ENCODE measurements around the gene ADGRE3. TPM values are rescaled to one million over a fixed set of nuclear protein-coding genes. Genes with fewer than 3 reads are reported as not detected.

ADGRE3 gene, protein sequence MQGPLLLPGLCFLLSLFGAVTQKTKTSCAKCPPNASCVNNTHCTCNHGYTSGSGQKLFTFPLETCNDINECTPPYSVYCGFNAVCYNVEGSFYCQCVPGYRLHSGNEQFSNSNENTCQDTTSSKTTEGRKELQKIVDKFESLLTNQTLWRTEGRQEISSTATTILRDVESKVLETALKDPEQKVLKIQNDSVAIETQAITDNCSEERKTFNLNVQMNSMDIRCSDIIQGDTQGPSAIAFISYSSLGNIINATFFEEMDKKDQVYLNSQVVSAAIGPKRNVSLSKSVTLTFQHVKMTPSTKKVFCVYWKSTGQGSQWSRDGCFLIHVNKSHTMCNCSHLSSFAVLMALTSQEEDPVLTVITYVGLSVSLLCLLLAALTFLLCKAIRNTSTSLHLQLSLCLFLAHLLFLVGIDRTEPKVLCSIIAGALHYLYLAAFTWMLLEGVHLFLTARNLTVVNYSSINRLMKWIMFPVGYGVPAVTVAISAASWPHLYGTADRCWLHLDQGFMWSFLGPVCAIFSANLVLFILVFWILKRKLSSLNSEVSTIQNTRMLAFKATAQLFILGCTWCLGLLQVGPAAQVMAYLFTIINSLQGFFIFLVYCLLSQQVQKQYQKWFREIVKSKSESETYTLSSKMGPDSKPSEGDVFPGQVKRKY
- 0.10 TPM for total RNA-seq

GRCh38 chr19:14674764-14675163 lies at the start of gene ADGRE3:
ADGRE3 (minus strand) TSS chr19:14674844; CDS start chr19:14674770, 74 bp downstream.
- DNase-seq (ENCODE audit: low spot score) (no peak), ATAC-seq (no peak)

DNA sequence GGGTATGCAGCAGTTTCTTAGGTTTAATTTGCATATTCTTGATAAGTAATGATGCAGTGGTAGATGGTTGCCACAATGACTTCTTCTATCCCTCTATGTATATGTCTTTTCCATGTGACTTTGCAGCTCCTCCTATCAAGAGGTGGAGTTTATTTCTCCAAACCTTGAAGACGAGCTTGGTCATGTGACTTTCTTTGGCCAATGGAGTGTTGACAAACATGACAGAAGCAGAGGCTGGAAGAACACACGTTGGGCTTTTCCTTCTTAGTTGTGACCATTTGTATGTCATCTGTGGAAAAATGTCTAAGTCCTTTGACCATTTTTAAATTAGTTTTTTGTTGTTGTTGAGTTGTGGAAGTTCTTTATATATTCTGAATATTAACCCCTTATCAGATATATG lies 47.5 kb upstream of the ADGRE3 start:
- DNase-seq (ENCODE audit: low spot score) (no peak), ATAC-seq (no peak)

DNA sequence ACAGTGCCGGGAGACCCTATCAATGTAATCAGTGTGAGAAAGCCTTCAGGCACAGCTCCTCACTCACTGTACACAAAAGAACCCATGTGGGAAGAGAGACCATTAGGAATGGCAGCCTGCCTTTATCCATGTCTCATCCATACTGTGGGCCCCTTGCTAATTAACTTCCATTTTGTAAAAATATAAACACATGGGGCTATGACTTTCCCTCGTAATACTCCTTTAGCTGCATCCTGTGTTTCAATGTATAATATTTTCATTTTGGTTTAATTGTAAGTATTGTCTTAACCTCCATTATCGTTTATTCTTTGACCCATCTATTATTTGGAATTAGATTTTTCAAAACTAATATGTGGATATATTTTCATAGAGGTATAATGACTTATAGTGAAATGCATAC lies 44.5 kb upstream of the ADGRE3 start:
- ATAC-seq = no peak
- no peak for DNase-seq (ENCODE audit: low spot score)

DNA sequence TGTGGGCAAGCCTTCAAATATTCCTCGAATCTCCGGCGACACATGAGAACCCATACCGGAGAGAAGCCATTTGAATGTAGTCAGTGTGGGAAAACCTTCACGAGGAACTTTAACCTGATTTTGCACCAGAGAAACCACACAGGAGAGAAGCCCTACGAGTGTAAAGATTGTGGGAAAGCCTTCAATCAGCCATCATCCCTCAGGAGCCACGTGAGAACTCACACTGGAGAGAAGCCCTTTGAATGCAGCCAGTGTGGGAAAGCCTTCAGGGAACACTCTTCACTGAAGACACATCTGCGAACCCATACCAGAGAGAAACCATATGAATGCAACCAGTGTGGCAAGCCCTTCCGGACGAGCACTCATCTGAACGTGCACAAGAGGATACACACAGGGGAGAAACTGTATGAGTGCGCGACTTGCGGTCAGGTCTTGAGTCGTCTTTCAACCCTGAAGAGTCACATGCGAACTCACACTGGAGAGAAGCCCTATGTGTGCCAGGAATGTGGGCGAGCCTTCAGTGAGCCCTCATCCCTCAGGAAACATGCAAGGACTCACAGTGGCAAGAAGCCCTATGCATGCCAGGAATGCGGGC lies 44.0 kb upstream of the ADGRE3 start:
- DNase-seq (ENCODE audit: low spot score) = no peak
- no peak for ATAC-seq

DNA sequence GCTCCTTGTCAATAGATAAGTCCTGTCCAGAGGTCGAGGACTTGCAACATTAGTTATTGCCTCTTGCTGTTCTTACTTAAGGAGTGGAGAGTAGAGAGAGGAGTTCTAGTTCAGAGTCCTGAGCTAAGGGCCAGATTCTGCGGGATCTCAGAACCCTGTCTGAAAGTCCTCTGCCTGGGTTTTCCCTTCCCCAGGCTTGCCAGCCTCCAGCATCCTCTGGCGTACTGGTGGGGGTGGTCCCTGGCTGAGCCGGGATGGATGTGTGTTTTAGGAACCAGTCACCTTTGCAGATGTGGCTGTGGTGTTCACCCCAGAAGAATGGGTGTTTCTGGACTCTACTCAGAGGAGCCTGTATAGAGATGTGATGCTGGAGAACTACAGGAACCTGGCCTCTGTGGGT lies 41.2 kb upstream of the ADGRE3 start:
- no peak for DNase-seq (ENCODE audit: low spot score)

GRCh38 chr19:14704450-14704849 lies 29.8 kb upstream of the ADGRE3 start:
- DNase-seq (ENCODE audit: low spot score) (no peak), ATAC-seq (no peak)

More for the DNA sequence above, 41.2 kb upstream of the ADGRE3 start:
- no peak for ATAC-seq

- DNase-seq (ENCODE audit: low spot score) = no peak
- no peak for ATAC-seq
Observed at GRCh38 chr19:14703833-14704232, 29.2 kb upstream of the ADGRE3 start.

DNA sequence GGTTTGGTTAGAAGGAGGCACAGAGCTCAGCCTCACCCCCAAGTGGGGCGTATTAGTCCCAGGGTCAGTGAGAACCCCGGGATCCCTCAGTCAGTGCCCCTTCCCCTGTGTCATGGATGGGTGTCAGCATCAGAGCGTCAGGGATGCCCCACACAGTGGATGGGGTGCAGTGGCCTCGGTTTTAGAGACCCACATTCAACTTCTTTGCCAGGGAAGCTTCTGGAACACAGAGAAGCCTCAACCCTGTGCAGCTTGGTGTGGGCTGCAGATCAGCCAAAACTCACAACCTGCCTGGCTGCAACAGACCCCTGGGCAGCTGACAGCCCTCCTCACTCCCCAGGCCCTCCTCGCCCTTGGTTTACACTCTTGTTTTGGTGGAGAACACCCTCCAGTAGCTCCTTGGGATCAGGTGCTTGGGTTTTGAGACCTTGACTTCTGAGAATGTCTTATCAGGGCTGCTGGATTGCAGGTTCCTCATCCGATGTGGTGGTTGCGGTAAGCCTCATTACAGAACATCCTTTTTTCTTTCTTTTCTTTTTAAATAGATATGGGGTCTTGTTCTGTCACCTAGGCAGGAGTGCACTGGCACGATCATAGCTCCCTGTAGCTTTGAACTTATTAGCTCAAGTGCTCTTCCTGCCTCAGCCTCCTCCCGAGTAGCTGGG lies 26.2 kb upstream of the ADGRE3 start:
- ATAC-seq (no peak), DNase-seq (ENCODE audit: low spot score) (no peak)

- ATAC-seq = no peak
- no peak for DNase-seq (ENCODE audit: low spot score)
Observed at GRCh38 chr19:14699641-14700040, 25.0 kb upstream of the ADGRE3 start.

- ATAC-seq (no peak), DNase-seq (ENCODE audit: low spot score) (no peak)
Observed at GRCh38 chr19:14695471-14695870, 20.8 kb upstream of the ADGRE3 start.

GRCh38 chr19:14694641-14695266 lies 20.1 kb upstream of the ADGRE3 start:
- ATAC-seq (no peak), DNase-seq (ENCODE audit: low spot score) (no peak)

DNA sequence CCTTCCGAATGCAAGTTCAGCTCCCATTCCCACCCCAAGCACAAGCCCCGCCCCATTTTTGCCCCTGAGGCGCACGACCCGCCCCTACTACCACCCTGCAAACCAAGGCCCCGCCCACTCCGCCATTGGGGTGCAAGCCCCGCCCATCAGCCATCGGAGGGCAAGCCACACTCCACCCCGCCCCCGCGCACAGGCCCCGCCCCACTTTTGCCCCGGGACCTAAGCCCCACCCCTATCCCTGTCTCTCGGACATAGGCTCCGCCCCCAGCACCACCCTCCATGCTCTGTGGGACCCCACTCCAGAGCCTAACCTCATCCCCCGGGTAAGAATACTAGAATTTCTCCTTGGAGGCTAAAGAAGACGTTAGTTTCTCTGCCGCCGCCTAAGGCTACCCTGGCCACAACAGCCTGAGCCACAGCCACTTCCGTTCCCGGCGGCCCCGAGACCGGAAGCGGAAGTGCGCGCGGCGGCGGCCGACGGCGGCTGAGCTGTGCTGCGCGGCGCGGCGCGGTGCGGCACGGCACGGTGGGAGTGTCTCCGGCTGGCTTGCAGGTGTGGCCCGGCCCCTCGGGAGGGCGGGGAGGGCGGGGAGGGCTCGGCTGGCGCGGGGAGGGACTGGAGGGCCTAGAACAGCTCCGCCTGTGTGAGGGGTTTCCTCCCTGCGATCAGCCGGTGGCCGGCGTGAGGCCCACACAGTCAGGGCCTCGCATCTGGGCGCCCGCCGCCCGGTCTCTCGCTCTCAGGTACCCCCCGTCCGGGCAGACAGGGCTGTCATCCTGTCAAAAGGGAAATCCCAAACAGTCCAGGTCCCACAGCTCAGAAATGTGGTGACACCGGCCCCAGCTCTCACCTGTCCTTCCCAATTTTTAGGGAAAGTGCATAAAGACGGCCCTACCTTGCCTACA lies 15.2 kb upstream of the ADGRE3 start, which contains the start of gene ZNF333:
TSS of gene ZNF333 (plus strand) at position 451 of the 906 bp plus-strand sequence. CDS start 3,444 bp downstream, outside the sequence.
- DNase-seq (ENCODE audit: low spot score) (peak; percentile 93), ATAC-seq (peak; percentile 97)

- DNase-seq (ENCODE audit: low spot score) (no peak), ATAC-seq (no peak)
Observed at GRCh38 chr19:14686411-14686810, 11.8 kb upstream of the ADGRE3 start.

GRCh38 chr19:14683439-14683838 lies 8.8 kb upstream of the ADGRE3 start:
- ATAC-seq = no peak
- no peak for DNase-seq (ENCODE audit: low spot score)

DNA sequence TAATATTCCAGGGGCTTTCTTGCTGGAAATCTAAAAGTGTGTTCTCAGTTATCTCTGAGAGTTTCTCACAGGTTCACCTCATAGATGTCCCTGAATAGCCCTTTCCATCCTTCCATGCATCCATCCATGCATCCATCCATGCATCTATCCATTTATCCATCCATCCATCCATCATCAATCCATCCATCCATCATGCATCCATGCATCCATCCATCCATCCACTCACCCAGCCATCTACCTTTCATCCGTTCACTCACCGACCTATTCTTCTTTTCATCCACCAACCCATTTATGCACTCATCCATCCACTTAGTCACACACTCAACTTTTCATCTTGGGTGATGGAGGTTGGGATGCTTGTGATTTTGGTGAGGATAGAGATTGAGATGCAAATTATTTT lies 7.4 kb upstream of the ADGRE3 start:
- DNase-seq (ENCODE audit: low spot score) (no peak), ATAC-seq (no peak)

- ATAC-seq = no peak
Observed at GRCh38 chr19:14678199-14678598, 3.6 kb upstream of the ADGRE3 start.

GRCh38 chr19:14677464-14677863 lies 2.8 kb upstream of the ADGRE3 start:
- ATAC-seq (no peak), DNase-seq (ENCODE audit: low spot score) (no peak)

More at GRCh38 chr19:14678199-14678598, 3.6 kb upstream of the ADGRE3 start:
- no peak for DNase-seq (ENCODE audit: low spot score)

GRCh38 chr19:14676762-14677161 lies 2.1 kb upstream of the ADGRE3 start:
- DNase-seq (ENCODE audit: low spot score) (no peak), ATAC-seq (no peak)

DNA sequence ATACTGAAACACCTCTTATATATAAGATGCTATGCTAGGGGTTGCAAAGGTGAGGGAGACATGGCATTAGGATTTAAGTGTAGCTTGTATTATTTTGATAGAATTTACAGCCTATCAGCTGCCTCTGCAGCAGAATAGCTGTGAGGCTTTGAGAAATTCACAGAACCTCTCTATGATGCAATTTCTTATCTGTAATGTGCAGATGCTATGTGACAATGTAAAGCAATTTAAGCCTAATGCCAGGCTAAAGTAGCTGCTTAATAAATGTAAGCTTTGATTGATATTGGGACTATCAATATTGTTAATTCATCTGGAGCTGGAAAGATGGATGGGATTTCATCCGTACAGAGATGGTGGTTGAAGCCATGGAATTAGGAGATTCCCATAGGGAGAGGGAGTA lies 1.6 kb downstream of the ADGRE3 start:
- no peak for DNase-seq (ENCODE audit: low spot score)
- ATAC-seq = no peak
